H9 (cell line): Measurements from ENCODE around the gene DCTN2. TPM values are rescaled to one million over a fixed set of nuclear protein-coding genes. Genes with fewer than 3 reads are reported as not detected.
A peak's percentile ranks its signal among the peaks of the same experiment; 100 is the strongest.

ENCODE experiments used
- DNase-seq: peaks from one replicate; pipeline ENCODE4 v3.0.0-alpha.2; 2017
- H2AFZ ChIP-seq: one replicate; pipeline ENCODE4 v1.6.1; 2013; ENCODE audit warnings: mild to moderate bottlenecking, low read length, control low read depth, moderate library complexity
- H2AK5ac ChIP-seq: 2 replicates; pipeline ENCODE4 v1.6.1; 2013; ENCODE audit warnings: low read length, control low read depth, mixed read lengths; ENCODE audit not compliant: insufficient read length
- H2BK120ac ChIP-seq: one replicate; pipeline ENCODE4 v1.6.1; 2013; ENCODE audit warnings: low read depth, mild to moderate bottlenecking, low read length, control low read depth, inconsistent platforms; ENCODE audit not compliant: poor library complexity, severe bottlenecking
- H2BK12ac ChIP-seq: 2 replicates; pipeline ENCODE4 v1.6.1; 2013; ENCODE audit warnings: low read length, control low read depth, mixed read lengths, low read depth; ENCODE audit not compliant: insufficient read length
- H2BK15ac ChIP-seq: 2 replicates; pipeline ENCODE4 v1.6.1; 2013; ENCODE audit warnings: low read depth, low read length, control low read depth
- H2BK20ac ChIP-seq: one replicate; pipeline ENCODE4 v1.6.1; 2013; ENCODE audit warnings: low read depth, mild to moderate bottlenecking, low read length, control low read depth, inconsistent platforms; ENCODE audit not compliant: poor library complexity, severe bottlenecking
- H2BK5ac ChIP-seq: 2 replicates; pipeline ENCODE4 v1.6.1; 2013; ENCODE audit warnings: low read length, control low read depth, mixed read lengths; ENCODE audit not compliant: insufficient read length
- H3K14ac ChIP-seq: 2 replicates; pipeline ENCODE4 v1.6.1; 2013; ENCODE audit warnings: low read length, control low read depth; ENCODE audit not compliant: insufficient read depth
- H3K18ac ChIP-seq: 2 replicates; pipeline ENCODE4 v1.6.1; 2013; ENCODE audit warnings: low read depth, mild to moderate bottlenecking, mixed read lengths, low read length, control low read depth; ENCODE audit not compliant: insufficient read length
- H3K23ac ChIP-seq: 2 replicates; pipeline ENCODE4 v1.6.1; 2013; ENCODE audit warnings: low read length, control low read depth, mixed read lengths, low read depth; ENCODE audit not compliant: insufficient read length
- H3K23me2 ChIP-seq: 2 replicates; pipeline ENCODE4 v1.6.1; 2013; ENCODE audit warnings: low read depth, mild to moderate bottlenecking, mixed read lengths, low read length, control low read depth; ENCODE audit not compliant: insufficient read length, poor library complexity, severe bottlenecking
- H3K27ac ChIP-seq: 2 replicates; pipeline ENCODE4 v1.5.1; 2013; ENCODE audit warnings: low read length, control low read depth, mixed read lengths, low read depth; ENCODE audit not compliant: insufficient read length
- H3K27me3 ChIP-seq: 2 replicates; pipeline ENCODE4 v1.6.1; 2013; ENCODE audit warnings: low read length, control low read depth, inconsistent platforms; ENCODE audit not compliant: insufficient read depth
- H3K4ac ChIP-seq: 2 replicates; pipeline ENCODE4 v1.6.1; 2013; ENCODE audit warnings: low read depth, mild to moderate bottlenecking, control low read depth, inconsistent platforms, low read length, moderate library complexity
- H3K4me1 ChIP-seq: 2 replicates; pipeline ENCODE4 v1.6.1; 2013; ENCODE audit warnings: low read length, control low read depth, inconsistent platforms; ENCODE audit not compliant: insufficient read depth
- H3K4me2 ChIP-seq: 2 replicates; pipeline ENCODE4 v1.6.1; 2013; ENCODE audit warnings: low read length, control low read depth, mixed read lengths; ENCODE audit not compliant: insufficient read length, insufficient read depth
- H3K56ac ChIP-seq: 2 replicates; pipeline ENCODE4 v1.6.1; 2013; ENCODE audit warnings: low read depth, mild to moderate bottlenecking, mixed read lengths, low read length, control low read depth; ENCODE audit not compliant: insufficient read length
- H3K79me1 ChIP-seq: 2 replicates; pipeline ENCODE4 v1.6.1; 2013; ENCODE audit warnings: low read depth, mild to moderate bottlenecking, moderate library complexity, low read length, control low read depth, inconsistent platforms; ENCODE audit not compliant: insufficient read depth, poor library complexity, severe bottlenecking
- H3K79me2 ChIP-seq: 2 replicates; pipeline ENCODE4 v1.6.1; 2013; ENCODE audit warnings: low read length, control low read depth, inconsistent platforms; ENCODE audit not compliant: insufficient read depth
- H3K9ac ChIP-seq: 2 replicates; pipeline ENCODE4 v1.6.1; 2013; ENCODE audit warnings: low read length, control low read depth, mixed read lengths; ENCODE audit not compliant: insufficient read length; ENCODE audit errors: extremely low read depth
- H3K9me3 ChIP-seq: one replicate; pipeline ENCODE4 v1.6.1; 2013; ENCODE audit warnings: low read depth, low read length, inconsistent platforms; ENCODE audit not compliant: control insufficient read depth
- H3T11ph ChIP-seq: one replicate; pipeline ENCODE4 v1.6.1; 2013; ENCODE audit warnings: mild to moderate bottlenecking, low read length, control low read depth, inconsistent platforms
- H4K20me1 ChIP-seq: one replicate; pipeline ENCODE4 v1.6.1; 2013; ENCODE audit not compliant: control insufficient read depth, insufficient read length, insufficient read depth
- H4K5ac ChIP-seq: 2 replicates; pipeline ENCODE4 v1.6.1; 2013; ENCODE audit warnings: low read depth, mild to moderate bottlenecking, mixed read lengths, low read length, control low read depth; ENCODE audit not compliant: insufficient read length
- H4K8ac ChIP-seq: replicated peaks from 2 replicates; pipeline ENCODE4 v1.6.1; 2013; ENCODE audit warnings: low read length, control low read depth, mixed read lengths, low read depth; ENCODE audit not compliant: insufficient read length
- H4K91ac ChIP-seq: 2 replicates; pipeline ENCODE4 v1.6.1; 2013; ENCODE audit warnings: low read depth, mild to moderate bottlenecking, moderate library complexity, mixed read lengths, low read length, control low read depth; ENCODE audit not compliant: insufficient read length
- H3K27ac Mint-ChIP-seq, 3 experiments: 2 replicates in 2 of 3; 3 replicates in 1 of 3; pipeline ENCODE4 v1.8.0; 2020 to 2021; ENCODE audit warnings: mixed read lengths in 3 of 3, mild to moderate bottlenecking in 1 of 3, moderate library complexity in 1 of 3
- H3K27me3 Mint-ChIP-seq: 2 replicates; pipeline ENCODE4 v1.8.0; 2021; ENCODE audit warnings: low read depth, mild to moderate bottlenecking, moderate library complexity, mixed read lengths
- H3K36me3 Mint-ChIP-seq, 3 experiments: 2 replicates in 2 of 3; 3 replicates in 1 of 3; pipeline ENCODE4 v1.8.0; 2020 to 2021; ENCODE audit warnings: low read depth in 3 of 3, mixed read lengths in 3 of 3; ENCODE audit not compliant: insufficient read depth in 1 of 3
- H3K4me1 Mint-ChIP-seq, 2 experiments: 2 replicates each; pipeline ENCODE4 v1.8.0; 2020; ENCODE audit warnings: mixed read lengths in 2 of 2
- H3K4me3 Mint-ChIP-seq, 2 experiments: 2 replicates in 1 of 2; 3 replicates in 1 of 2; pipeline ENCODE4 v1.8.0; 2020 to 2021; ENCODE audit warnings: mild to moderate bottlenecking in 2 of 2, mixed read lengths in 2 of 2, moderate library complexity in 1 of 2
- H3K9me3 Mint-ChIP-seq, 2 experiments: 2 replicates in 1 of 2; 3 replicates in 1 of 2; pipeline ENCODE4 v1.8.0; 2020; ENCODE audit warnings: mild to moderate bottlenecking in 2 of 2, mixed read lengths in 2 of 2, moderate library complexity in 1 of 2
- CTCF ChIP-seq: fragments of 200-600 bp; sonication (generic); conservative IDR thresholded peaks from 3 replicates; pipeline ENCODE4 v1.8.0; 2021; ENCODE audit warnings: antibody characterized with exemption, mild to moderate bottlenecking
- WGBS: extraction: QIAGEN DNeasy Blood & Tissue Kit; methylation state at CpG from one replicate; pipeline ENCODE4 v1.1.7; 2013; ENCODE audit warnings: missing lambda C conversion rate, low lambda C conversion rate, mixed read lengths; ENCODE audit not compliant: insufficient read length; ENCODE audit errors: extremely low coverage; 5-methylcytosine and 5-hydroxymethylcytosine counted together
- total RNA-seq: library from RNA; stranded (reverse); gene quantifications from 2 replicates; pipeline ENCODE4 v1.2.1, GENCODE V29; 2021

Gene DCTN2
- total RNA-seq, 1 experiment from 2014 or later: 97.7 TPM

DNA sequence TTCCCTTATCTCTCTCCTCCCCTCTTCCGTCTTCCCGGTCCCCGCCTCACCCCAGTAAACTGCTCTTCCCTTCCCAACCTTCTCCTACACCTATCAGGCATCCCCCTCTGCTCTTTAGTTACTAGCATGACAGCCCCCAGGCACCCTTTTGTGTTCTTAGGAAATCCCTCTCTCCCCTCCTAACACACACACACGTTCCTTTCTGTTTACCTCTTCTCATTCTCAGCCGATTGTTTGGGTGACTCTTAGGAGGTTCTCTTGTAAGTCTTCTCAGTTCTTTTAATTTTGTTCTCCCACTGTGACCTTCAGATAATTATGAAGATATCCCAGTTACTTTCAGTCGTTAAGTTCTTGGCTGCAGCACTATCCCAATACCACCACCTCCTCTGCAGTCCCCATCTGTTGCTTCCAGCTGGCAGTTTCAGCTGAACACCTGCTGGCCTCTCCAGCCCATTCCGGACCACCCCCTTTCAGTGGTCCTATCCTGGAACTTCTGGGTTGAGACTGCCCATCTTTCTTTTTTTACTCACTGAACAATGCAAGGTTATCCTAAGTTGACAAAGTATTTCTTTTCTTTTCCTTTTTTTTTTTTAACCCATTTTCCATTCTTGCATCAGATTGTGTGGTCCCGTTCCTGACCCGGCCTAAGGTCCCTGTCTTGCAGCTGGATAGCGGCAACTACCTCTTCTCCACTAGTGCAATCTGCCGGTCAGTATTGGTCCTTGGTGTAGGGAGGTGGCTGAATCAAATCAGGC lies 58.4 kb downstream of the DCTN2 start:
- Histone ChIP-seq H2BK15ac (no peak overlapping the region), H2BK20ac (no peak overlapping the region), H2AFZ (no peak overlapping the region), H3T11ph (no peak overlapping the region), H3K4me2 (peak overlapping the region; percentile 90), H2BK120ac (no peak overlapping the region), H4K8ac (no peak overlapping the region), H3K27ac (no peak overlapping the region), H3K56ac (no peak overlapping the region), H3K79me1 (no peaks in the 10 kb centered on the region), H3K23ac (no peak overlapping the region), H3K18ac (peak overlapping the region; percentile 74), H4K5ac (no peak overlapping the region), H3K4me1 (peaks cover 2% of the 10 kb centered on the region; the same call in 1 of the 2 replicates), H3K9ac (peak overlapping the region; percentile 85), H3K14ac (peak overlapping the region; percentile 95; the same call in 1 of the 2 replicates), H3K23me2 (peaks cover 5% of the 10 kb centered on the region), H2BK5ac (peak overlapping the region; percentile 2), H3K27me3 (no peaks in the 10 kb centered on the region), H3K9me3 (no peaks in the 10 kb centered on the region), H4K91ac (no peak overlapping the region), H3K79me2 (peaks cover 8% of the 10 kb centered on the region; the same call in 1 of the 2 replicates), H3K4ac (no peak overlapping the region; the same call in 1 of the 2 replicates), H2BK12ac (no peak overlapping the region), H4K20me1 (no peaks in the 10 kb centered on the region), H2AK5ac (no peak overlapping the region)
- DNase-seq: no peak
- Mint-ChIP-seq H3K4me1 (peaks cover 8 to 9% of the 10 kb centered on the region in 2 experiments), H3K36me3 (peaks cover 48 to 52% (median 49%) of the 10 kb centered on the region in 3 experiments), H3K27me3 (no peaks in the 10 kb centered on the region), H3K27ac (peak overlapping the region; percentile 95 to 99 (median 97)), H3K9me3 (peaks cover 3 to 6% of the 10 kb centered on the region in 2 experiments; a peak in 3 of 5 replicates), H3K4me3 (peak overlapping the region; percentile 96 to 97)
- no peak for TF ChIP-seq CTCF
- WGBS: 100% methylated on average over 1 of the region's 11 CpGs
